HAP-1 (cell line): ENCODE results near the gene ABO.
"Not testable (repeated sequence)": the region's sequence is repeated elsewhere in the genome, so short reads cannot be mapped to it uniquely, and the experiment has no call there.

Source experiments
- DNase-seq, 2 experiments: peaks; one replicate each; pipeline ENCODE4 v3.0.0-alpha.2; 2016 to 2020; ENCODE audit warnings: low spot score in 2 of 2
- H3K27me3 ChIP-seq: fragments of 250-450 bp; sonication (Bioruptor Pico); 2 replicates; pipeline ENCODE4 v1.5.1; 2020; ENCODE audit warnings: low read depth, mild to moderate bottlenecking, moderate library complexity
- H3K36me3 ChIP-seq: fragments of 250-450 bp; sonication (Bioruptor Pico); replicated peaks from 2 replicates; pipeline ENCODE4 v1.5.1; 2020; ENCODE audit warnings: mild to moderate bottlenecking
- H3K4me1 ChIP-seq: fragments of 250-450 bp; sonication (Bioruptor Pico); 2 replicates; pipeline ENCODE4 v1.5.1; 2020; ENCODE audit warnings: mild to moderate bottlenecking
- H3K4me3 ChIP-seq: fragments of 250-450 bp; sonication (Bioruptor Pico); 2 replicates; pipeline ENCODE4 v1.5.1; 2020; ENCODE audit warnings: mild to moderate bottlenecking, moderate library complexity
- H3K9me3 ChIP-seq: fragments of 250-450 bp; sonication (Bioruptor Pico); 2 replicates; pipeline ENCODE4 v1.5.1; 2020; ENCODE audit warnings: mild to moderate bottlenecking, moderate library complexity
- in situ Hi-C: fragments of 300-500 bp; cut with MboI; formaldehyde crosslinking; loops from 3 replicates; pipeline ENCODE4 v1.14.3; 2020; ENCODE audit warnings: low sequenced_read_pairs, inconsistent platforms, mixed read lengths

Gene ABO

GRCh38 chr9:133275105-133276000, at the start of gene ABO:
ABO (minus strand) TSS chr9:133275201.
- Histone ChIP-seq H3K27me3 (peaks cover 53% of the 10 kb centered on the region), H3K9me3 (no peaks in the 10 kb centered on the region), H3K4me1 (no peaks in the 10 kb centered on the region), H3K4me3 (no peak within 1 kb of the TSS; the same call in 1 of the 2 replicates), H3K36me3 (no peaks in the 10 kb centered on the region)
- in situ Hi-C loops: no loop called here
- no peak for DNase-seq

GRCh38 chr9:133323991-133324703, 49.1 kb upstream of the ABO start:
- Histone ChIP-seq H3K9me3 (no peaks in the 10 kb centered on the region), H3K36me3 (no peaks in the 10 kb centered on the region), H3K4me1 (no peaks in the 10 kb centered on the region), H3K4me3 (no peak overlapping the region), H3K27me3 (no peaks in the 10 kb centered on the region)
- no peak for DNase-seq
- in situ Hi-C loops: loop anchor here (10.0 kb wide), 2 partner anchors 89 to 139 kb away; no protein-coding TSS in a partner anchor

GRCh38 chr9:133323211-133323610, 48.2 kb upstream of the ABO start:
- Histone ChIP-seq H3K27me3 (no peaks in the 10 kb centered on the region), H3K4me3 (no peak overlapping the region), H3K9me3 (no peaks in the 10 kb centered on the region), H3K4me1 (no peaks in the 10 kb centered on the region), H3K36me3 (no peaks in the 10 kb centered on the region)
- in situ Hi-C loops: loop anchor here (10.0 kb wide), 2 partner anchors 88 to 138 kb away; no protein-coding TSS in a partner anchor
- DNase-seq: no peak

GRCh38 chr9:133322701-133323100, 47.7 kb upstream of the ABO start:
- H3K9me3 ChIP-seq: no peaks in the 10 kb centered on the region
- H3K4me3 ChIP-seq: no peak overlapping the region
- in situ Hi-C loops: loop anchor here (10.0 kb wide), 2 partner anchors 88 to 138 kb away; no protein-coding TSS in a partner anchor
- no peaks in the 10 kb centered on the region for H3K4me1 ChIP-seq
- no peaks in the 10 kb centered on the region for H3K27me3 ChIP-seq
- no peak for DNase-seq
- no peaks in the 10 kb centered on the region for H3K36me3 ChIP-seq

- in situ Hi-C loops: loop anchor here (10.0 kb wide), 2 partner anchors 87 to 137 kb away; no protein-coding TSS in a partner anchor
- DNase-seq: peak in 1 of 2 experiments; percentile 6
Measured at GRCh38 chr9:133321411-133321935, 46.5 kb upstream of the ABO start.

GRCh38 chr9:133320421-133320881, 45.5 kb upstream of the ABO start:
- in situ Hi-C loops: loop anchor here (10.0 kb wide), 2 partner anchors 86 to 136 kb away; no protein-coding TSS in a partner anchor
- Histone ChIP-seq H3K9me3 (no peaks in the 10 kb centered on the region), H3K27me3 (no peaks in the 10 kb centered on the region), H3K4me3 (no peak overlapping the region), H3K4me1 (no peaks in the 10 kb centered on the region), H3K36me3 (no peaks in the 10 kb centered on the region)
- DNase-seq: no peak

More at GRCh38 chr9:133321411-133321935, 46.5 kb upstream of the ABO start:
- Histone ChIP-seq H3K4me1 (no peaks in the 10 kb centered on the region), H3K36me3 (no peaks in the 10 kb centered on the region), H3K27me3 (no peaks in the 10 kb centered on the region), H3K9me3 (no peaks in the 10 kb centered on the region), H3K4me3 (no peak overlapping the region)

GRCh38 chr9:133317551-133317950, 42.5 kb upstream of the ABO start:
- H3K27me3 ChIP-seq, DNase-seq, H3K4me3 ChIP-seq, H3K36me3 ChIP-seq, H3K4me1 ChIP-seq, in situ Hi-C loops, H3K9me3 ChIP-seq: not testable (repeated sequence)

GRCh38 chr9:133315997-133316396, 41.0 kb upstream of the ABO start:
- Histone ChIP-seq H3K4me3 (no peak overlapping the region), H3K27me3 (no peaks in the 10 kb centered on the region), H3K4me1 (no peaks in the 10 kb centered on the region), H3K9me3 (no peaks in the 10 kb centered on the region), H3K36me3 (no peaks in the 10 kb centered on the region)
- no peak for DNase-seq
- in situ Hi-C loops: no loop called here

GRCh38 chr9:133309608-133310007, 34.6 kb upstream of the ABO start:
- Histone ChIP-seq H3K36me3 (no peaks in the 10 kb centered on the region), H3K4me1 (no peaks in the 10 kb centered on the region), H3K9me3 (peaks cover 8% of the 10 kb centered on the region), H3K27me3 (peaks cover 3% of the 10 kb centered on the region; the same call in 1 of the 2 replicates), H3K4me3 (no peak overlapping the region)
- in situ Hi-C loops: no loop called here
- no peak for DNase-seq

GRCh38 chr9:133307301-133307700, 32.3 kb upstream of the ABO start:
- no peak for DNase-seq
- peaks cover 3% of the 10 kb centered on the region; the same call in 1 of the 2 replicates for H3K27me3 ChIP-seq
- in situ Hi-C loops: no loop called here

GRCh38 chr9:133306242-133307204, 31.5 kb upstream of the ABO start:
- Histone ChIP-seq H3K4me3 (no peak overlapping the region), H3K27me3 (peaks cover 3% of the 10 kb centered on the region; the same call in 1 of the 2 replicates), H3K9me3 (peaks cover 8% of the 10 kb centered on the region), H3K36me3 (no peaks in the 10 kb centered on the region), H3K4me1 (no peaks in the 10 kb centered on the region)
- in situ Hi-C loops: no loop called here
- no peak for DNase-seq

More at GRCh38 chr9:133307301-133307700, 32.3 kb upstream of the ABO start:
- Histone ChIP-seq H3K4me1 (no peaks in the 10 kb centered on the region), H3K9me3 (peaks cover 8% of the 10 kb centered on the region), H3K4me3 (no peak overlapping the region), H3K36me3 (no peaks in the 10 kb centered on the region)

GRCh38 chr9:133305731-133306130, 30.7 kb upstream of the ABO start:
- Histone ChIP-seq H3K4me3 (no peak overlapping the region), H3K9me3 (peaks cover 8% of the 10 kb centered on the region)
- in situ Hi-C loops: no loop called here

More at GRCh38 chr9:133305731-133306130, 30.7 kb upstream of the ABO start:
- Histone ChIP-seq H3K36me3 (no peaks in the 10 kb centered on the region), H3K27me3 (peaks cover 3% of the 10 kb centered on the region; the same call in 1 of the 2 replicates), H3K4me1 (no peaks in the 10 kb centered on the region)
- DNase-seq: no peak
